ENCODE data around the gene GPSM3.
"Not testable (repeated sequence)": the region's sequence is repeated elsewhere in the genome, so short reads cannot be mapped to it uniquely, and the experiment has no call there.

The GPSM3 gene

DNA sequence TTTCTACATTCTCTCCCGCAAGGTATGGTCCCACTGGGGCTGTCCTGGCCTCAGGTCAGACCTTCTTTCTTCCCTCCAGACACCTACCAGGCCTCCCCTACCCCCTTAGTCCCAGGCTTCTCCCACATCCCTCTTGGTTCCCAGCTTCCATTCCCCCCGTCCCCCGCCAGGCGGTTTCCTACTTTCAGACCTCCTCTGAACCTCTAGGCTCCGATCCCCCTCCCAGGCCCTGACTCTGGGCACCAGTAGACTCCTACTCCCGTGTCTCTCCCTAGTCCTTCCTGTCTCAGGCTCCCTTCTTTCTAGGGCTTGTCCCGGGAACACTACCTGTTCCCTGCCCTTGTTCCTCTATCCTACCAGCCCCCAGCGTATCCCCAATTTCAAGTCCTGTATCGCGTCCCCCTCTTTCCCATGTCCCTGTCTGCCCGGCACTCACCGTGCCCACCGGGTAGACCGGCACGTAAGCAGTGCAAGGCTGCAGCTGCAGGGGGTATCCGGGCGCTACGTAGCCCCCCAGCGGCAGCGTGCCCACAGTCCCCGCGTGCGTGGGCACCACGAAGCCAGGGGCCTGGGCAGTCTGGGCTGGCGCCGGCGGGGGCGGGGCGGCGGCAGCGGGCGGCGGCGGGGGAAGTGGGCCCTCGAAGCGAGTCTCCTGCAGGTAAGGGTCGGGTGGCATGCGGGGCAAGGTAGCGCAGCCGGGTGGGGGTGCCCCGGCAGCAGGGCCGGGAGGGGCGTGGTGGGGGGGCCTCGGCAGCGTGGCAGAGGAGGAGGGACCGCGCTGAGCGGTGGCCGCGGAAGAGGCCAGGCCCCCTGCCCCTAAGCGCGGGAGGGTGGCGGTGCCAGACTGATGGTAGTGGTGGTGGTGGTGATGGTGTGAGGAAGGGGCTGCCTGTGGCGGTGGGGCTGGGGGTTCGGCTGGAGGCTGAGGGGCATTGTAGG is 42.2 kb downstream of the GPSM3 start:
- no peak for DNase-seq (ENCODE audit: low read depth)

DNA sequence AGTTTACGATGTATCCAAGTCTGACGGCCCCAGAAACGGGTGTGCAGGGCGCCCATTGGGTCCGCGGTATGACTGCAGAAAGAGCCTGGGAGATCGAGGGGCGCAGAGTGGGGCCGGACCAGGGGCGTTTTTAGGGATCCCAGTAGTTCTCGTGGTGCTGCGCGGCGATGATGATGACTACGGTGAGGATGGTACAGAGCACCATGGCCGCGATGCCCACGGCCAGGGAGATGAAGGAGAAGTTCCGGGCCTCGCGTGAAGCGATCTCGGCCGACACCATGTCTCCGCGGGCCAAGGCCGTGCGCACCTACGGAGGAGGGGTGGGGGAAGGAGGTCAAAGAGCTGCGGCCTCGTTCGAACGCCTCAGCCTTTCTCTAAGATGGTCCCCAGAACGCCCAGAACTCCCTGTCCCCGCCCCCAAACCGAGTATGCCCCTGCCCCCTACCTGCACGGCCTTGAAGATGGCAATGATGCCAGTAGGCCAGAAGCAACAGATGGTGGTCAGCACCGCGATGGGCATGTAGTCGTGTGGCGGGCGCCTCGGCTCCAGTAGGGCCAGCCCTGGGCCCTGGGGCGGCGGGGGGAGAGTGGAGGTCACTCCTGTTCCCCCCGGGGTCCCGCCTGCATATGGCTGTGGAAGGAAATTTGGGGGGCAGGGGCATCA is 43.2 kb downstream of the GPSM3 start:
- DNase-seq (ENCODE audit: low read depth): no peak

DNA sequence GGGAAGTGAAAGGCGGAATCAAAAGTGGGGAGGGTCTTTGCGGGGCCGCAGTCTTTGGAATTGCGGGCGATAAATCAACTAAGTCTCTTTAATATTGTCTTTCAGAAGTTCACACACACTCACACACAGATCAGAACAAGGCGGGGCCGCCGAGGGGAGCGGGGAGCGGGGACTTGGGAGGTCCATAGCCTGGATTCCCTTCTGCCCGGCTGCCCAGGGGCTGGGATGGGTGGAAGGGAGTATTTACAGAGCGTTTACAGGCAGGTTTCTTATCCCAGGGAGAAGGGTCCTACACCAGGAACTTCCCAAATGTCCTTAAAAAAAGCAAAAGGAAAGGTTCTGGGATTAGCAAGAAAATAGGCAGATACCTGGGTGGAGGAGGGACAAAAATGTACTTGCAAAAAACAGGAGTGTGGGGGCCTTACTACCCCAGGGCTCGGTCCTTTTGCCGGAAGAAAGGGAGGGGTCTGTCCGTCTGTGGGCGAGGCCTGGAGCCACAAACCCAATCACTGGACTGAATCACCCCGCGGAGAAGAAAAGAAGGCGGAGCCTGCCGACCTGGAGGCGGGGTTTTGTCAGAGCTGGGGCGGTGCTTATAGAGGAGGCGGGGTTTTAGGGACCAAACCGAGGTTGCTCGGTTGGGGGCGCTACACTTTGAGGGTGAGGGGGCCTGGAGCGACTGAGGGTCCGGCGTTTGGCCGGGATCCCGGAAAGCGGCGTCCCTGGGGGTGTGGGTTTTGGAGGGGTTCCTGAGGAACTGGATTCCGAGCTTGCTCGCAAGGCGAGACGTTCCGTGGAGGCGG is 44.0 kb downstream of the GPSM3 start:
- no peak for DNase-seq (ENCODE audit: low read depth)

DNA sequence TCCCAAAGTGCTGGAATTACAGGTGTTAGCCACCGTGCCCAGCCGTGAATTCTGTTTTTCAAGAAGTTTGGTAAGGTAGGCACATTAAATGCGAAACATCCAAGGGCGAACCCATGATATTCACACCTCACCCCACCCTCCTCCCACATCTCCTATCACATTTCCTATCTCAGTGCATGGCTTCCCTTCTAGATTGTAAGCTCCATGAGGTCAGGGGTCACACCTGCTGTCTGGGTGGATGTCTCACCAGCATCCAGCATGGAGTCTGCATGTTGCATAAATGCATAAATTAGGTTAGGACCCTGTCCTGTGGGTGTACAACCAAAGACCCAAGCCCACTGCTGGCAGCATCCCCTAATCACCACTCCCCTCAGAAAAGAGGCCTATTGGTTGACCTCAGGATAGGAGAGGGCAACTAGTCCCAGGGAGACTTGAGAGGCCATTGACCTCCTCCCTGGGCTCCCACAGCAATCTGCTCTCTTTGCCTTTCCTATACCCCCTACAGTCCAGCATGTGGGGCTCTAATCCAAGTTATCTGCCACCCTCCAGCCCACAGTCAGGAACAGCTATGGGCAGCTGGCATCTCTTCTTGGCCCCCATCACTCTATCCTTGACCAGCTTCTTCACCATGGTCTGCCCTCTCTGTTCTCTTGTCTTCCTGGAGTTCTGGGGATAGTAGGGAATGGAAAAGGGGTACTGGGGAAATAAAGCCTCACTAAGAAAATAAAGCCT is 44.9 kb downstream of the GPSM3 start:
- DNase-seq (ENCODE audit: low read depth): no peak

DNA sequence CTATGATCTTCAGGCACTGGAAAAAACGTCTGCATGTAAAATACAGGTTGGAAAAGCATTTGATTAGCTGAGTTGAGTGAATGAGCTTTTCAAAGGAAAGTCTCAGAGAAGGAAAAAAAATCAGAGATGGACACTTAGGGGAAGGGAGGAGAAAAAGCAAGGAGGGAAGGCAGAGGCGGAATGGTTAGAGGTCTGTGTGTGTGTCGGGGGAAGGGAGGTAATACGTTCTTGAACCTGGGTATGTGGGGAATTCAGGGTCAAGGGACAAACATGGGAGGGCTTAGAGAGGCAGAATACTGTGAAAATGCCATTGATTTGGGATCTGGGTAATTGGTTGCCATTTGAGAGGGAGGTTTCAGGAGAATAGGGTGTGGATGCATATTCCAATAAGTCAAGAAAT is 45.8 kb downstream of the GPSM3 start:
- no peak for DNase-seq (ENCODE audit: low read depth)

DNA sequence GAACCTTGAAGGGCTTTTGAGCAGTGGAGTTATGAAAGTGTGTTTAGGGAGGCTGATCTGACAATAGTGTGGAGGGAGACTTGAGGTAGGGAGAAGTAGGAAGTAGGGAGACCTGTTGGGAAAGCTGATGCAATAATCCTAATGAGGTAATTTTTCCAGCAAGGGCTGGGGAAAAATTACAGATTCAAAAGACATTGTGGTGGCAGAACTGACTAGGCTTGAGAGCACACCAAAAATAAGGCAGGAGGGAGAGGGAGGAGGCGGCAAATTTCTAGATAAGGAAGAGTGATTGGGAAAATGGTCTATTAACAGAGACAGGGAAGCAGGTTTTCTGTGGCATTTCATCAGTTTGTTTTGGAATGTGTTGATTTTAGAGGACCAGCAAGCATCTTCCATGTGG is 46.2 kb downstream of the GPSM3 start:
- DNase-seq (ENCODE audit: low read depth): no peak

DNA sequence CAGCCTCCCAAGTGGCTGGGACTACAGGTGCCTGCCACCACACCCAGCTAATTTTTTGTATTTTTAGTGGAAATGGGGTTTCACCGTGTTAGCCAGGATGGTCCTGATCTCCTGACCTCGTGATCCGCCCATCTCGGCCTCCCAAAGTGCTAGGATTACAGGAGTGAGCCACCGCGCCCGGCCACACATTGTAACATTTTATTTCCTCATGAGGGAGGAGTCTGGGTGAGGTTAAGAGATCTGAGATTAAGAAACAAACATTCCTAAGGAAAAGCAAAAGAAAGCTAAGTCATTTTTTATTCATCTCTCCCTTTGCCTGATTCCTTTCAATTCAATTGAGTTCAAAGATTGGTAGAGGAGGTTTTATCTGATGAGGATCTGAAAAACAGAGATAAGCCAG is 48.2 kb downstream of the GPSM3 start:
- not testable (repeated sequence) for DNase-seq (ENCODE audit: low read depth)
